ENCODE measurements around the gene PPP1R26.

PPP1R26 gene

DNA sequence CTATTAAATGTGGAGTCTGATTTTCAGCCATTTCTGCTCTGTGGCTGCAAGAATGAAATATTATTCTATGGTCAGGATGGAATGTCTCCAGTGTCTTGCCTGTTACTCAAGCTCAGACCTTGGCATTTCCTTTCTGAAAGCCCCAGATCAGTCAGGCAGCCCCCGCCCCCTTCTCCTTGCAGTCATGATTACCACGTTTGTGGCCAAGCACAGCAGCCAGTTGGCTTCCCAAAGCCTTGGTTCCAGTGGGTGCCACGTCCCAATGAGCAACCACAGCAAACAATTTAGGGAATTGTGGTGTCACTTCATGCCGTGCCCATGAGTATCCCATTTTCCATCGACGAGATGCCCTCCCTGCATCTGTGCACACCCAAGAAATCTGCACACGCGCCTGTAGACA is 56.6 kb downstream of the PPP1R26 start:
- Histone ChIP-seq H3K4me3 (no peak overlapping the region), H4K20me1 (no peaks in the 10 kb centered on the region), H3K27ac (no peak overlapping the region)

More for the DNA sequence above, 56.6 kb downstream of the PPP1R26 start:
- Histone ChIP-seq H3K4me2 (no peak overlapping the region), H3K27me3 (peaks cover 36% of the 10 kb centered on the region), H3K4me1 (peaks cover 28% of the 10 kb centered on the region), H3K9ac (no peak overlapping the region), H3K36me3 (no peaks in the 10 kb centered on the region), H3K9me3 (no peaks in the 10 kb centered on the region)
- TF ChIP-seq Cebpa-rat (IDR thresholded peaks at IDR 0.05): no peak

Measured in BLaER1 (cell line).